ENCODE data around the gene KRT32.
"Not testable (repeated sequence)": the region's sequence is repeated elsewhere in the genome, so short reads cannot be mapped to it uniquely, and the experiment has no call there.

The KRT32 gene

DNA sequence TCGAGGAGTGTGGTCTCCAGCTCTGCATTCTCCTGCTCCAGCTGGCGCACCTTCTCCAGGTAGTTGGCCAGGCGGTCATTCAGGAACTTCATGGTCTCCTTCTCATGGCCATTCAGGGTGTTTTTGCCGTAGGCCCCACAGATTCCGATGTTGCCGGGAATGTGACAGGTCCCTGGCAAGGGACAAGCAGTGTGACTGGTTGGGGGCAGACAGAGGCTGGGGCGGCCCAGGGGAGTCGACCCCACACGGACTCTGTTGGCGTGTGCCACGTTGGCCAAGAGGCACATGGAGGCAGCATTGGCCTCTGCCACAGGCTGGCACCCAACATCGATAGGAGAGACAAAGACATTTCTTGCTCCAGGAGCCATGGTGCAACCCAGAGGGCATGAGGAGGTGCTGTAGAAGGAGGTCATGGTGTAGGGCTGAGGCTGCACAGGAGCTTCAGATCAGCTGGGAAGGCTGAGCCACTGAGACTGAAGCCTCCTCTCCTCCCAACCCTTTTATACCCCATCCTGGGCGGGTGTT lies 43.0 kb downstream of the KRT32 start, which contains the start of gene KRT37:
KRT37 (minus strand) TSS at position 475 of the 525 bp plus-strand sequence; CDS start at position 413, 62 bp downstream.
- DNase-seq = no peak

DNA sequence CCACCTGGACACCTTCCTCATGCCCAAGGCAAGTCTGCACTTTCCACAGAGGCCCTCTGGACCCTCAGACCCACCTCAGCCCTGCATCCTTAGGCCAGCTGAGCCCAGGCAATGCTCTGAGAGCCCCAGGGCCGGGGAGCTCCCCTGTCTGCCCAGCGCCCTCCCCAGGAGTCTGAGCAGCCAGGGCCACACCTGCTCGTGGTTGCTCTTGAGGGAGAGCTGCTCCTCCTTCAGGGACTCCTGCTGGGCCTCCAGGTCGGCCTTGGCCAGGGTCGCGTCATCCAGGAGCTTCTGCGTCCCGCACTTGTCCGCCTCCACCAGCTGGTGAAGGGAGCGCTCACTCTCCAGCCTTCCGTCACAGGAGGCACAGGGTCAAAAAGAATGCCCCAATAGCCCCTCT lies 44.6 kb downstream of the KRT32 start:
- DNase-seq = not testable (repeated sequence)

DNA sequence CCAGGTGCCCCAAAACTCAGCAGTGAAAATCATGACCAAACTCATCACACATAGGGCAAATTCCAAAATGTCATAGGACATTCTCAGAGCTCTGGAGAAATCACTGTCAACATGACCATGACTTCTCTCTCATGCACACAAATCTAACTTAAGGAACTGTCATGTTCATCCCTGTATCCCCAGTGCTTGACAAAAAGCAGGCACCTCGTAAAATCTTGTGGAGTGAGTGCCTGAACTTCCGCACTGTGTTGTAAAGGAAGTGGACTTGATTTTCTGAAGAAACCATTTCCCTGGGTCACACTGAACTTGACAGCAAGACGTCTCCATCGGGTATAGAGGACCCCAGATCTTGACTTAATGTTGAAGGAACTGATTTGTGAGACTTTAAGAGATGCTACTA lies 45.6 kb downstream of the KRT32 start:
- no peak for DNase-seq

DNA sequence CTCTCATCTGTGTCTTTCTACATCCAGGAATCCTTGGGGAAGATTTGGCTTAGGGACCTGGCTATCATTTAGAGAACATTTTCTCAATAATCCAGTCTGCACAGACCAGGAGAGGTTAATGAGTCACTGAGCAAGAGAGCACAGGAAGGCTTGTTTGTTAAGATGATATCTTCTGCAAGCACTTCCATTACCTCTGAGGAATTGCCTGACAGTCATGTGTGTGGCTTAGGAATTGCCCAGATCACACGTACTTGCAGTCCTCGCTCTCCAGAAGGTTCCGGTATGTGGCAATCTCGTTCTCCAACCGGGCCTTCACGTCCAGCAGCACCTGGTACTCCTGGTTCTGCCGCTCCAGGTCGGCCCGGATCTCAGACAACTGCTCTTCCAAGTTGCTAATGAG lies 46.1 kb downstream of the KRT32 start:
- DNase-seq = no peak

DNA sequence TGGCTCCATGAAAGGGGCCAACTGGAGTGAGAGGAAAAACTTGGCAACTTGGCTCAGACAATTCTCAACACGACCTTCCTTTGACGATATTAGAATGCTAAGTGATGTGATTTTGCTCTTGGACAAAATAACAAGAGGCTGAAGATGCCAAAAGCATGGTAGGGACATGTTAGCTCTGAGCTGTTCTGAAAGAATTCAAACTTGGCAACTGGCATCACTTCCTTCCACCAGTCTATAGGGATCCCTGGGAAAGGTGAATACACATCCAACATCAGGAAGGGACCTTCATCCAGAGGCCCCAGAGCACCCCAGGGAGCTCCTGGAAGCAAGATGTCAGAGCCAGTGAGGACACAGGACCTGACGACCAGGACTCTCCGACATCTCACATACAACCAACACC lies 47.1 kb downstream of the KRT32 start:
- no peak for DNase-seq

DNA sequence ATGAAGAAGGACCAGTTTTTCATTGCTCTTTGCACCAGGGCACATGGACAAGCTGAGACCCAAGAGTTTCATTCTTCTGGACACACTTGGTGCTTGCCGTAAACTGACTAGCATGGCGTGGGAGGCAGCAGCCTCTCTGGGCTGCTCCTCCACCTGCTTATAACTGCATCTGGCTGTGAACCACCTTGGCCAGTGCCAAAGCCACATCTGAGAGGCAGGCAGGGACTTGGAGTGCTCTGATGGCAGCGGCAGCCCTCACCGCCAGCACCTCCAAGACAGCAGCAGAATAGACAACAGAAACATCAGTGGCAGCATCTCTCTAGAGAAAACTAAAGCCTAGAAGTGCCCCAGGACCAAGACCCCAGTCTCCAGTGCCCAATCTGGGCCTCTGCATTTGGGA lies 47.5 kb downstream of the KRT32 start:
- DNase-seq = no peak

DNA sequence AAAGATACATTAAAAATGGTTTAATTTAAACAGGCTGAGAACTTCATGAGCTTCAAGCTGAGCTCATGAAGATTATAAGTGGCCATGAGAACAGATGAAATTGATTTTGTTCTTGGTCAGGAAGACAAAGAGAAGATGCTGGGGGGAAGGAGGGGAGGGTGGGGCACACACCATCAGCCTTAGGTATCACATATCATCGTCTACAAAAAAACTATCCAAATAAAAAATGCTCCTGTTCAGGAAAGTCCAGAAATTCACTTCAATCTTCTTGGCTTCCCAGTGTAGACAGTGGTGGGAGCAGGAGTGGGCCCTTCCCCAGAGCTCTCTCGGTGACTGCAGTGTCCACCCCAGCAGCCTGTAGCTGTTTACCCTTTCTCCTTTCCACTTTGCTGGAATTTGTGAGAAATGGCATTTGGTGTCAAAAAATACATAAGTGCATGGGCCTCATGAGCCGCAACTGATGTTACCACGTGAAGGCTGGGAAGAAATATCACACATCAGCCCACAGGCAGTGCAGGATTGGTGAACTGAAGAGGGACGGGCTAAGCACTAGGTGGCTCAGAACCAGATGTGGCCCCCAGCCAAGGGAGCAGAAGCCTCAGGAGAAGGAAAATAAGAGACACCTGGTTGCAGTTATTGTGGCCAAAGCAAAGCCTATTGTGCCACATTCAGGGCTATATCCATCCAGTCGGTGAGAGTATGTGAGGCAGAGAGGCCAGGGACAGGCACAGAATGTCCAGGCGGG lies 48.9 kb downstream of the KRT32 start:
- DNase-seq = no peak

DNA sequence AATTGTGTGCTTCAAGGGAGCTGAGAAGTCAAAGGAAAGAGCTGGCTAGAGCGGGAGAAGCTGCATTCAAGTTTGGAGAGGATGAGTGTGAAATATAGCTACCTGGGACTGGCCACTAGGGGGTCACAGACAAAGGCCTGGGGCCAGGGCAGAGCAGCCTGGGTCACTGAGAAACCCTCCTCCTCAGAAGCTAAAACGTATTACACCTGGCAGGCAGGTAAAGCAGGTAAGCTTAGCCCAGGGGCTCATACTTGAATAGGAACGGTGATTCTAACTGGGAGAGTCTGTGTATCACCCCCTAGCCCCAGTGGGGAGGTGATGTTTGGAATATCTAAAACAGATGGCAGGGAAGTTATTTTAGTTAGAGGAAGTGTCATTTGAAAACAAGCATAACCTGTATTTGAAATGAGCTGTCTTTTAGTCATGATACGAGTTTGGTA lies 49.6 kb downstream of the KRT32 start:
- DNase-seq = no peak

DNA sequence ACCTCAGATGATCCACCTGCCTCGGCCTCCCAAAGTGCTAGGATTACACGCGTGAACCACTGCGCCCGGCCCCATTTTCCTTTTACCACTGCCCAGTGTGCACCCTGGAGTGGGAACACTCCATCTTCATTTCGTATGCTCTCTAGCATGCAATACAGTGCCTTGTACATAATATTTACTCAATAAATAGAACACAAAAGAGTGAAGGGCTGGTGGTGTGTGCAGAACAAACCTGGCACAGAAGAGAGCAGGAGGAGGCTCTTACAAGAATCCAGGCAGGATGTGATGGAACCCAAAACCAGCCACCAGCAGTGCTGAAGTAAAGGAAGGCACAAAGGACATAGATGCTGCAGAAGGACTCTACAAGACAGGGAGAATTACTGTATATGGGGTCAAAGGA lies 50.1 kb downstream of the KRT32 start:
- DNase-seq = no peak

DNA sequence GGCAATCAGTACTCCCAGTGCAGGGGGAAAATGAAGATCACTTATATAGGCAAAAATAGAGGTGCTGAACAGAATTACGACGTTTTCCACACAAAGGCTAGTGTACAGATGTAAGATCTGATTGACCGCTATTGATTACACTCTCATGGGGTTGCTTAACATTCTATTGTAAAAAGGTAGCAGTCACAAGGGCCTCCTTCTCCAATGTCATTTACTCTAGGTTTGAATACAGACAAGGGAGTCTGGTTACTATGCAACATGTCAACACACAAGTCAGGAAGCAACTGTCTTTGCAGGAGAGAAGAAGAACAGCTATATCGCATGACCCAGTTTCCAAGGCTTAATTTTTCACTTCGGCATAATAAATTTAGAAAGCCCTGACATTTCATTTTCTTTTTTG lies 50.7 kb downstream of the KRT32 start:
- no peak for DNase-seq

DNA sequence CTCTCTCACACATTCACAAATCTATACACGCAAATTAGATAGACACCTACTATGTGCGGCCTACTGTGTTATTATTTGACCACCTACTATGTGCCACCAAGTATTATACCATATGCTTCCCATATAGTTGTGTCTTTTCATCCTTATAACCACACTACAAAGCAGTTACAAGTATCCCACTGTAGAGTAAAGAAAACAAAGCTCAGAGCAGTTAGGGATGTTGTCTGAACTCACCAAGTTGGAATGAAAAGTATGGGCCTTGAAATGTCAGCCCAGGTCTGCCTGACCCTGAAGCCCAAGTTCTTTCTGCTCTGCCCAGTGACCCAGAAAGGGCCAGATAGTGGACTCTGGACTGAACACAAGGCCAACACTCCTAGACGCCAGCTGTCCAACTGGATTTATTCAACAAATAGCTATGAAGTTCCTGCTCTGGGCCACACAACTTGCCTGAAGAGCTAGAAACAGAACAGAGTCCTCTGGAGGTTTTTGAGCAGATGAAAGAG lies 51.3 kb downstream of the KRT32 start:
- no peak for DNase-seq

DNA sequence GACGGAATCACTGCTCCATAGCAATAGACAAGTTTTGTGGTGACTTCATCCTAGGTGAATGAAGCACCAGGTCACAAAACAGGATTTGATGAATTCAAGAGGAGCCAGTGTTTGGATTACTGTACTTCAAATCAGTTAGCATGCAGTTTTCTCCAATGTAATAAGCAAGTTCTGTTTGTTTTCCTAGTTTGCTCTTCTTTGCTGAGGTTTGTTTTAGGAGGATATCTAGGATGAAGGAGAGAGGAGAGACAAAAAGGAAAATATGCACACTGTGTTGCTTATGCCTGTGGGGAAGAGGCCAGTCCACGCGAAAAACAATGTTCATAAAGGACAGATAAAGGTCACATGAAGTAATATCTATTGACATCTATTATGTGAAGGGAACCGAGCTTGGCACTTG lies 51.8 kb downstream of the KRT32 start:
- DNase-seq = no peak

DNA sequence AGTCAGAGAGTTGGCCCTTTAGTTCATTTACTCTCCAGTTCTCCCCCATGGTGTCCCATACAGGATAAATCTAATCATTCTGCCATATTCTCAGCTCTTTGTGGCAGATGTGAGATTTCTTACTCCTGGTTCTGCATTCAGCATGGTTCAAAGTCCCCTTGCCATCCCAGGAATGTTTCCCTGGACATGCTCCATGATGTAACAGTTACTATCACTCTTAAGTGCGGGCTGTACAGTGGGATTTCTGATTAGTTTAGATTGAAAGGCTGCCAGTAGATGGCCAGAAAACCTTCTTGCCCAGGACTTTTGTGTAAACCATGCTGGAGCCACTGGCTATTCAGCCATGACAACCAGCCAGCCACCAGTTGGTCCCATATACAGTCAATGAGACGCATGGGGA lies 53.2 kb downstream of the KRT32 start:
- no peak for DNase-seq

DNA sequence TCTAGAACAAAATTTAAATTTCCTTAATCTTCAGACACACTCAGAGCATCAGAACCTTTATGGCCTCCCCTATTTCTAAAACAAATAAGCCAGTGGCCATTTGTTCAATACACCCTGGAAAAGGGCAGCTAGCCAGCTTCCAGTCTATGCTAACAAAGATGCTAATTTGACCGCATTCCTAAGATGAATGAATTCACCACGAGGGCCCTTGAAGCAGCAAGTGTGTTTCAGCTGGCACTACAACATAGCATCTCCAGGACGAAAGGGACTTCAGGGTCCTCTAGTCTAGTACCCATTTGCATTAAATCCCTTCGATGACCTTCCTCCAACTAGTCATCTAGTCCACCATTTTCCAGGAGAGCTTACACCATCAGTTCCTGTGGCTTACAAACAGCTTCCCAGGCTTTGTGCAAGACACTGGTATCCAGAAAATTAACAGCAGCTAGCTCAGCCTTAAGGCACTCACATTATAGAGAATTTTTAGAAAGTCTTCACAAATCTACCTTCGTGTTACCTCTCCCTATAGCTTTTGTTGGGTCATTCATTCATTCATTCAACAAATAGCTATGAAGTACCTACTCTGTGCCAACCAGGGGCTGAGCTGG lies 53.7 kb downstream of the KRT32 start:
- no peak for DNase-seq

DNA sequence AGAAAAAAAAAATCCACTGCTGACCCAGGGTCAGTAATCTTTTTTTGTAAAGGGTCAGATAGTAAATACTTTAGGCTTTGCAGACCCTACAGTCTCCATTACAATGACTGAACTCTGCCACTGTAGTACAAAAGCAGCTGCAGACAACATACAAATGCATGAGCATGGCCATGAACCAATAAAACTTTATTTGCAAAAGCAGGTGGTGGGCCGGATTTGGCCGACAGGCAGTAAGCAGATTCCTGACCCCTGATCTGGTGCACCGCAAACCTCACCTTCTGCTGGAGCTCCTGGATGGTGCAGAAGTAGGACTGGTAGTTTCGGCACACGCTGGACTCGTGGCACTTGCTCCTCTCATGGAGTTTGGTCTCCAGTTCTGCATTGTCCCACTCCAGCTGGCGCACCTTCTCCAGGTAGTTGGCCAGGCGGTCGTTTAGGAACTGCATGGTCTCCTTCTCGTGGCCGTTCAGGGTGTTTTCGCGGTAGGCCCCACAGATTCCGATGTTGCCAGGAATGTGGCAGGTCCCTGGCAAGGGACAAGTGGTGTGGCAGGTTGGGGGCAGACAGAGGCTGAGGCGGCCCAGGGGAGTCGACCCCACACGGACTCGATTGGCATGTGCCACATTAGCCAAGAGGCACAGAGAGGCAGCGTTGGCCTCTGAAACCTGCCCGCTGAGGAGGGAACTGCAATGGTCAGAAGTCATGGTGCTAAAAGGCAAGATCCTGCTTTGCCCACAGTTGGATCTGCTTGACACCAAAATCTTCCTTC lies 55.9 kb downstream of the KRT32 start:
- DNase-seq = no peak
